Thoracic aorta (tissue), 2 donors: ENCODE measurements around the gene STIL. TPM values are rescaled to one million over a fixed set of nuclear protein-coding genes. Genes with fewer than 3 reads are reported as not detected.

Source experiments
- ATAC-seq: fragments of 150-250 bp; one replicate; pipeline ENCODE4 v1.8.0; 2017; ENCODE audit warnings: low read depth; ENCODE audit not compliant: insufficient number of reproducible peaks, low FRiP score
- DNase-seq: peaks from one replicate; pipeline ENCODE4 v3.0.0-alpha.2; 2020; ENCODE audit warnings: low spot score
- H3K27ac ChIP-seq, 2 donors: fragments of 200-600 bp; sonication (generic); 1 replicate in 1 of 2; 2 replicates in 1 of 2; pipeline ENCODE4 v1.5.1; 2016; ENCODE audit warnings: mild to moderate bottlenecking in 2 of 2, moderate library complexity in 2 of 2
- H3K27me3 ChIP-seq: fragments of 200-600 bp; sonication (generic); replicated peaks from 2 replicates; pipeline ENCODE4 v1.6.0; 2016; ENCODE audit warnings: mild to moderate bottlenecking; ENCODE audit not compliant: insufficient read depth
- H3K36me3 ChIP-seq: fragments of 200-600 bp; sonication (generic); one replicate; pipeline ENCODE4 v1.5.1; 2016
- H3K4me1 ChIP-seq, 2 donors: fragments of 200-600 bp; sonication (generic); 1 replicate in 1 of 2; 2 replicates in 1 of 2; pipeline versions ENCODE4 v1.5.1 to v1.6.0; 2016; ENCODE audit warnings: low read depth in 2 of 2, mild to moderate bottlenecking in 1 of 2; ENCODE audit not compliant: control insufficient read depth in 1 of 2
- H3K4me3 ChIP-seq: fragments of 200-600 bp; sonication (generic); 2 replicates; pipeline ENCODE4 v1.5.1; 2016; ENCODE audit warnings: mild to moderate bottlenecking
- H3K9me3 ChIP-seq: fragments of 200-600 bp; sonication (generic); 2 replicates; pipeline ENCODE4 v1.5.1; 2016
- total RNA-seq, 2 donors: library from RNA; depleted of rRNA; stranded (reverse); fragments of >200 nt; gene quantifications; one replicate each; pipeline versions ENCODE4 v1.1.0 to v1.2.3, GENCODE V29; 2016
- TF ChIP-seq, protein P1 (sequence below): fragments of 200-600 bp; sonication (generic); IDR thresholded peaks from one replicate; pipeline ENCODE4 v1.5.1; 2019; ENCODE audit warnings: antibody characterized with exemption

Gene STIL
- total RNA-seq, 2 donors from 2014 or later = 1.1 to 2.2 TPM

GRCh38 chr1:47244339-47244862, 69.5 kb downstream of the STIL start:
- Histone ChIP-seq H3K27ac (no peak overlapping the region), H3K27me3 (no peaks in the 10 kb centered on the region), H3K4me1 (no peaks in the 10 kb centered on the region), H3K4me3 (no peak overlapping the region), H3K36me3 (no peaks in the 10 kb centered on the region), H3K9me3 (no peaks in the 10 kb centered on the region)
- DNase-seq (no peak), ATAC-seq (no peak)
- TF ChIP-seq, protein P1, sequence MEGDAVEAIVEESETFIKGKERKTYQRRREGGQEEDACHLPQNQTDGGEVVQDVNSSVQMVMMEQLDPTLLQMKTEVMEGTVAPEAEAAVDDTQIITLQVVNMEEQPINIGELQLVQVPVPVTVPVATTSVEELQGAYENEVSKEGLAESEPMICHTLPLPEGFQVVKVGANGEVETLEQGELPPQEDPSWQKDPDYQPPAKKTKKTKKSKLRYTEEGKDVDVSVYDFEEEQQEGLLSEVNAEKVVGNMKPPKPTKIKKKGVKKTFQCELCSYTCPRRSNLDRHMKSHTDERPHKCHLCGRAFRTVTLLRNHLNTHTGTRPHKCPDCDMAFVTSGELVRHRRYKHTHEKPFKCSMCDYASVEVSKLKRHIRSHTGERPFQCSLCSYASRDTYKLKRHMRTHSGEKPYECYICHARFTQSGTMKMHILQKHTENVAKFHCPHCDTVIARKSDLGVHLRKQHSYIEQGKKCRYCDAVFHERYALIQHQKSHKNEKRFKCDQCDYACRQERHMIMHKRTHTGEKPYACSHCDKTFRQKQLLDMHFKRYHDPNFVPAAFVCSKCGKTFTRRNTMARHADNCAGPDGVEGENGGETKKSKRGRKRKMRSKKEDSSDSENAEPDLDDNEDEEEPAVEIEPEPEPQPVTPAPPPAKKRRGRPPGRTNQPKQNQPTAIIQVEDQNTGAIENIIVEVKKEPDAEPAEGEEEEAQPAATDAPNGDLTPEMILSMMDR = no peak

DNA sequence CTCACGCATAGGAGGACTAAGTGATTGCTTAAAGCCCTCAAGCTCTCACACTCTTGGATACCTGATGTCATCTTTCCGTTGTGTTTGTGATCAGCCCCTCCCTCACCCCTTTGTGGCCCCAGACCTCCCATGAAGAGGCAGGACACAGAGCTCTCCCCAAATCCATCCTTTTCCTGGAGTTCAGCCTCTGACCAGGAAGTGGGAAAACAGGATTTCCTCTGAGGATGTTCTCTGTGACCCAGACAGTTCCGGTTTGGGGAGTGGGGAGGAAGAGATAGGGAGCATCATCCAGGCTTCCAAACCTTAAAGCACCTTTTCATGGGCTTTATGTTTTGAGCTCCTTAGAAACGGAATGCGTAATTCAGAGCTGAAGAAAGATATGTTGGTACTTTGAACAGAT, 70.0 kb downstream of the STIL start:
- ATAC-seq (no peak), DNase-seq (no peak)
- Histone ChIP-seq H3K36me3 (no peaks in the 10 kb centered on the region), H3K27me3 (no peaks in the 10 kb centered on the region), H3K27ac (no peak overlapping the region), H3K4me3 (no peak overlapping the region), H3K4me1 (no peaks in the 10 kb centered on the region), H3K9me3 (no peaks in the 10 kb centered on the region)
- TF ChIP-seq, protein P1 = no peak

DNA sequence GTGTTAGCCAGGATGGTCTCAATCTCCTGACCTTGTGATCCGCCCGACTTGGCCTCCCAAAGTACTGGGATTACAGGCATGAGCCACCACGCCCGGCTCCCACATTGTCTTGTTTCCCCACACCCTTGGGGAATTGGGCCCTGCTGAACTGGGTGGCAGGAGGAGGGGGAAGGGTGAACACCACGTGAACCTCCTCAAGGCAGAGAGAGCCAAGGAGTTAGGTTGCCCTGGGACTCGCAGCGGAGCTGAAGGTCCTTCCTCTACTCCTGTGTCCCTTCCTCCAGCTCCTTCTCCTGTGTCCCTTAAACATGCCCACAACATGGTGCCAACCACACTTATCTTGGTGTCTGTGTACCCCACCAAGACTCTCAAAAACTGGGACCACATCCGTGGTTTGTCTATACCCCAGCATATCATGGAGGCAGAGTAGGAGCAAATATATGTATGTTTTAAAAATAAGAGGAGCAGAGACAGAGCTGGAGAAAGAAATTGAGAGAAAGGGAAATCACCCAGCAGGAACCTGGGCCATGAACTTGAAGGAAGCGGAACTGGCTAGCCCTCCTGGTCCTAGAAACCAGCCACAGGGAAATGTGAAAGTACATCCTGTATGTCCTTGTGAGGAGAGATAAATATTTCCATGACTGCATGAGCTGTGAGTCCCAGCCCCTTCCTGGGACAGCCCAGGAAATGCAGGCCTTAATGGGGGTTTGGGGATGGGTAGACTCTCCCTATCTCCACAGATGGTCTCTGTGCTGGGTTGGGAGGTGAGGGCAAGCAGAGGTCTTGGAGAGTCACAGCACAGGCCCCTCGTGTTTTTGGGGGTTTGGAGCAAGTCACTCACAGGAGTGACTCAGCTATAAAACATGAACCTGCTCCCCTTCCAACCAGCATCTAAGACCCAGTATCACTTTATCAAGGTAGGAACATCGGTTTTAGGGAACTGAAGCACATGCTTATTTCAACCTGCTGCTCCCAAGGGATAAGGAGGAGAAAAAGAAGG, 72.5 kb downstream of the STIL start:
- H3K27ac ChIP-seq = no peak overlapping the region
- no peaks in the 10 kb centered on the region for H3K27me3 ChIP-seq
- DNase-seq (no peak), ATAC-seq (no peak)
- H3K36me3 ChIP-seq = no peaks in the 10 kb centered on the region
- H3K4me3 ChIP-seq = no peak overlapping the region
- H3K4me1 ChIP-seq = no peaks in the 10 kb centered on the region
- TF ChIP-seq, protein P1 = no peak
- no peaks in the 10 kb centered on the region for H3K9me3 ChIP-seq

- ATAC-seq (no peak), DNase-seq (no peak)
- H3K27me3 ChIP-seq = no peaks in the 10 kb centered on the region
- TF ChIP-seq, protein P1 = no peak
- no peaks in the 10 kb centered on the region for H3K9me3 ChIP-seq
- H3K4me3 ChIP-seq = no peak overlapping the region
- no peak overlapping the region for H3K27ac ChIP-seq
- H3K4me1 ChIP-seq = no peaks in the 10 kb centered on the region
- H3K36me3 ChIP-seq = no peaks in the 10 kb centered on the region
Measured at GRCh38 chr1:47238935-47239592, 74.9 kb downstream of the STIL start.

DNA sequence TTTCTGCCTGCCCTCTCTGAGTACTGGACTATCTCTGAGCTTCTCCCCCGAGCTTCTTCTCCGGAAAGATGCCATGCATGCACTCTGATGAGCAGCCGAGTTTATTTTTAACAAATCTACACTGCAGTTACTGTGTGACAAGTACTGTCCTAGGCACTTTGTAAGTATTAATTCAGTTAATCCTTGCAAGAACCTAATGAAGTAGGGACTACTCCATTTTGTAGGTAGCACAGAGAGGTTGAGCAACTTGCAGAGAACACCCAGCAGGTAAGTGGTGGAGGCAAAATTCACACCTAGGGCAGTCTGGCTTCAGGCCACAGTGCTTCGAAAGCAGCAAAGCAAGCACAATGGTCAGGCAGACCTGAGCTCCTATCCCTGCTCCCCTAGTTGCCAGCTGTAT, 78.1 kb downstream of the STIL start:
- Histone ChIP-seq H3K9me3 (no peaks in the 10 kb centered on the region), H3K4me3 (no peak overlapping the region), H3K36me3 (no peaks in the 10 kb centered on the region), H3K27me3 (no peaks in the 10 kb centered on the region), H3K4me1 (peaks cover 5 to 11% of the 10 kb centered on the region in 2 donors), H3K27ac (no peak overlapping the region)
- TF ChIP-seq, protein P1 = no peak
- ATAC-seq (no peak), DNase-seq (no peak)
